Measurements from ENCODE around the gene CCL1. TPM values are rescaled to one million over a fixed set of nuclear protein-coding genes. Genes with fewer than 3 reads are reported as not detected.
A peak's percentile ranks its signal among the peaks of the same experiment; 100 is the strongest.

The CCL1 gene
- total and polyA plus RNA-seq, 9 of the 15 experiments (the other 6 are each of a cell fraction or from before 2014, with no cell fraction given): 0.45 TPM; not detected in 8

DNA sequence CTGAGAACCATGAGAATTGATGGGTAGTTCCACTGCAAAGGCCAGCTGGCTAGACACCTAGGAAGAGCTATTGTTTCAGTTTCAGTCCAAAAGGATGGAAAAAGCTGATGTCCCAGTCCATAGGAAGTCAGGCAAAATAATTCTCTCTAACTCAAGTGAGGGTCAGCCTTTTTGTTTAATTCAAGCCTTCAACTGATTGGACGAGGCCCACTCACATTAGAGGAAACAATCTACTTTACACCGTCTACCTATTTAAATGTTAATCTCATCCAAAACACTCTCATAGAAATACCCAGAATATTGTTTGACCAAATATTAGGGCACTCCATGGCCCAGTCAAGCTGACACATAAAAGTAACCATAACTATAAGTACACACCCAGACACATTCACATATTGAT lies 21.1 kb downstream of the CCL1 start:
- no peak overlapping the region for H3K4me2 ChIP-seq (ENCODE audit: insufficient read depth, low read length)
- no peaks in the 10 kb centered on the region for H3K36me3 ChIP-seq (ENCODE audit: control insufficient read depth, insufficient read depth, low read length)
- no peaks in the 10 kb centered on the region for H3K27me3 ChIP-seq (ENCODE audit: control insufficient read depth in 2 of 2, insufficient read depth in 2 of 2, low read length in 2 of 2)
- intact Hi-C loops (cut with micrococcal nuclease): no loop called here
- H3K9ac ChIP-seq (ENCODE audit: insufficient read depth in 1 of 2, low read depth in 2 of 2, low read length in 2 of 2): no peak overlapping the region
- no peaks in the 10 kb centered on the region for H3K9me3 ChIP-seq (replicated peaks; ENCODE audit: control insufficient read depth, insufficient read depth, low read depth, low read length)
- ChIA-PET CTCF (ENCODE audit: low intra/inter-chr PET ratio) (no interaction called here), POLR2A (no interaction called here)
- peaks cover 0 to 2% of the 10 kb centered on the region in 2 experiments; a peak in 1 of 5 replicates for H3K4me1 ChIP-seq (replicated peaks in 1 of 2; ENCODE audit: control insufficient read depth in 2 of 2, insufficient read depth in 2 of 2, low read length in 2 of 2)
- in situ Hi-C loops (cut with MboI): no loop called here
- no TSS peak for BruUV-seq (replicated peaks)
- H3K79me2 ChIP-seq (ENCODE audit: control insufficient read depth, insufficient read depth, low read length): no peaks in the 10 kb centered on the region
- TF ChIP-seq ARNT (IDR thresholded peaks at IDR 0.05): no peak
- TF ChIP-seq ZZZ3 (IDR thresholded peaks at IDR 0.05): no peak
- no peak for TF ChIP-seq ARID3A (IDR thresholded peaks at IDR 0.05; ENCODE audit: borderline replicate concordance, low read depth, low read length)
- TF ChIP-seq ZNF407 (IDR thresholded peaks at IDR 0.05; ENCODE audit: low read depth): no peak
- TF ChIP-seq NEUROD1 (IDR thresholded peaks at IDR 0.05; ENCODE audit: borderline replicate concordance, low read depth, low read length, partially characterized antibody): no peak
- TF ChIP-seq CBFA2T2 (conservative IDR thresholded peaks at IDR 0.05): no peak
- TF ChIP-seq CCNT2 (IDR thresholded peaks at IDR 0.05; ENCODE audit: borderline replicate concordance, extremely low read depth, insufficient read length, low read depth, low read length): no peak
- peak; percentile 62; the same call in 1 of the 2 replicates for TF ChIP-seq ZNF134 (CRISPR knock-in tag; conservative IDR thresholded peaks at IDR 0.05)
- no peak for TF ChIP-seq PTTG1 (tag; IDR thresholded peaks at IDR 0.05; ENCODE audit: low read depth)
- no peak overlapping the region for H3K4me3 ChIP-seq
- no peak overlapping the region for H3K27ac ChIP-seq (ENCODE audit: extremely low read depth, low read depth, low read length)
- H3K9me1 ChIP-seq (ENCODE audit: control insufficient read depth, insufficient read depth, low read length): no peaks in the 10 kb centered on the region
- H2AFZ ChIP-seq (ENCODE audit: low read depth, low read length): no peak overlapping the region
- FAIRE-seq (no peak), DNase-seq (ENCODE audit: extremely low read depth in 1 of 4, low spot score in 3 of 4) (no peak), ATAC-seq (no peak)
- 5% methylated on average over 2 of the region's 2 CpGs for WGBS (ENCODE audit: insufficient coverage, low coverage, missing lambda C conversion rate)
- no peaks in the 10 kb centered on the region for H4K20me1 ChIP-seq (replicated peaks; ENCODE audit: control insufficient read depth, insufficient read depth, low read length)

Measured in K562 (cell line).